SKM-1 (cell line): ENCODE results near the gene VEPH1.

Experiments
- DNase-seq: peaks from one replicate; lab custom pipeline; 2025; ENCODE audit not compliant: unreplicated experiment; lab: John Stamatoyannopoulos, UW

Gene VEPH1

DNA sequence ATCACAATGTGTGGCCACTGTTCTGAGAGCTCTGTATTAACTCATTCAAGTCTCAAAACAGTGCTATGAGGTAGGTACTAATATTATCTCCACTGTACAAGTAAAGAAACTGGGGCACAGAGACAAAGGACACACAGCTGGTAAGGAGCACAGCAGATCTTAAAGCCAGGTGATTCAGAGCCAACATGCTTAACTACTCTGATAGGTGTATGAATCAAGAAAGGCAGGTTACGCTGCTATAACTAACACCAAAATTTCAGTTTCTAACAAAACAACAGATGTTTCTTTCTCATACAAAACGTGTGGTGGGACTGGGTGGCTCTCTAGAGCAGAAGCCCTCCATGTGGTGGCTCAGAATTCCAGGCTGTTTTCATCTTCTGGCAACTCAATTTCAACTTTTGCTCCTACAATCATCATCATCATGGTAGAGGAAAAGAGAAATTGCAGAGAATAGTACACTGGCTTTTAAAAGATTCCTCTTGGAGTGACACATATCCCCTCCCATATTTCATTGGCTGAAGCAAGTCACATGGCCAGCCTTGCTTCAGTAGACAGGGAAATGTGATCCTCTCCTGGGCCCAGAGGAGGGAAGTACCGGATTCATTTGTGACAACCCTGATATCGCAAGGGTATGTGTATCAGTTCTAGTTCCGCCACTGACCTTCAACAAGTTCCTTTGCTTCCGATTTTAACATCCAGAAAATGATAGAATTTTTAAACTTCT lies 192.7 kb downstream of the VEPH1 start:
- no peak for DNase-seq

DNA sequence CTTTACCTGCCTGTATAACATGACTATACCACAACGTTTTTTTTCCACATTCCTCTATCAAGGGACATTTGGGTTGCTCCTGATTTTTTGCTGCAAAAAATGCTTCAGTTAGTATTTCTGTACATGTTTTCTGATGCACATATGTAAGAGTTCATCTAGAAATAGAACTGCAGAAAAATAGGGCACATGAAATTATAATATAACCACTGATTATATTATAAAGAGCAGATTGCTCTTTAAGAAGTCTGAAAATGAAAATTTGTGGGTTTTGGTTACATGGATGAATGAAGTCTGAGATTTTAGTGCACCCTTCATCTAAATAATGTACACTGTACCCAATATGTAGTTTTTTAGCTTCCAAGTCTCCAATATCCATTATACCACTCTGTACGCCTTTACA lies 196.7 kb downstream of the VEPH1 start:
- DNase-seq = no peak

DNA sequence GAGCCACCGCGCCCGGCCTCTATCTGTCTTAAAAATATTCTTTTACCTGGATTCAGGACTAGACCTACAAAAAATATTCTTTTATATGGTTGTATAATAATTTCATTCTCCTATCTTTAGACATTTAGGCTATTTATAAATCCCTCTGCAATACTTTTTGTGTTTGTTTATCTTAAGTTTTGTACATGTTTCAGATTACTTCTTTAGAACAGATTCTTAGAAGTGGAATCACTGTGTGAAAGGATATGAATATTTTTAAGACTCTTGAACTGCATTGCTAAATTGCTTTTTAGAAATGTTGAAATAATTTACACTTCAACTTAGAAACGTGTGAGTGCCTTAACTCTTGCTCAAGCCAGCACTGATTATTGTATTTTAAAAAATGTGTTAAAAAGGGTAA lies 197.8 kb downstream of the VEPH1 start:
- no peak for DNase-seq

DNA sequence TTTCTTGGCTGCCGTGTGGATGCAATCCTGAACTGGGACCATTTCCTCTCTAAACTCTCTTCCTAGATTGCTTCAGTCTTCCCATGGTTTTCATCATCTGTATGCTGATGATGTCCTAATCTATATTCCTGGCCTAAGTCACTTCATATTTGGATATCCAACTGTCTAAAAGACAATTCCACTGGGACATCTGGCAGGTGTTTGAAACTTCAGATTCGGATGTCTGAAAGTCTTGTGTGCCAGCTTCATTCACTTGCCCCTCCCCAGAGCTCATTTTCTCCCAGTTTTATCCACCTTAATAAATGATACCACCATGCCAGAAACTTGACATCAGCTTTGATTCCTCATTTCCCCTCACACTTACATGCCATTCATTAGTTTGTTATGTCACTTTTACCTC lies 201.5 kb downstream of the VEPH1 start:
- DNase-seq = no peak

DNA sequence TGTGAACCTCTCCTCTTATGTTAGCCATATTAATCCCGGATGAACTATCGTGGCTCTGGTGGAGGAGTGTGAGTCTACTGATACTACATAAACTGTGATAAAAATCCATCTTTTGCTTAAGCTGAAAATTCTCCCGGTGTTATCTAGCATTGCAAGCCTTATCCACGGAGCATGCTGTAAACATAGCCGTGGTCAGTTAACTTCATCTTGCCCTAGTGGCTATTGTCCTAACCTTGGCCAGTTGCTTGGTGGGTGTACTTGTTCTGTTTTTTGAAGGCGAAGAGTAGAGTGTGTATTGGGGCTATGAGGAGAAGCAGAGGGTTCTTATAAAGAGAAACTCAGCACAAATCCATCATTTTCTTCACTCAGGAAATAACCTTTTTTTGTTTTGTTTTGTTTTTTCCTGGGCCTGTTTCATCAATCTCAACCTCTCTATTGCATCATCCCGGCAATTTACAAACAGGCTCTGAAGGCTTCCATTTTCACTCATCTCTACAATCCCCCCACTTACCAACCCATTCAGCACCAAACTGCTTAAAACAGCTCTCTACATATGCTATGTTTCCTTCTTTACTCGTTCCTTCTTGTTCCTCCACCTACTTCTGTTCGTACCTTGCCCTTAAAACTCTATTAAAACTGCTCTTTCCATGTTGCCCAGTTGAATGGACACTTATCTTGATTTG lies 202.1 kb downstream of the VEPH1 start:
- no peak for DNase-seq

DNA sequence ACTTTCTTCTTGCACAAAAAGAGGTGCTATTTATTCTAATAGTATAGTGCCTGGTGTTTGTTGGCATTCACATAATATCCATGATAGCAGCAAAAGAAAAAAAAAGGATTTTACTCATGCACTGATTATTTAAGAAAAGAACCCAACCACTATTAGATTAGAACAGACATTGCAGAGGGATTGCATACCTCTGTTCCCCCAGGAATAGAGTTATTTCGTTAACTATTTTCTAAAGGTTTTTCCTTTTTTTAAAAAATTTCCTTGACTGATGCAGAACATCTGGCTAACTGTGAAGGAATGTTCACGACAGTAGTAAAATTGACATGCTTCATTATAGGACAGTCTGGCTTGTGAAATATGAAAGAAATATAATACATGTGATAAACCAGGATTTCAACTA lies 203.1 kb downstream of the VEPH1 start:
- DNase-seq = no peak

DNA sequence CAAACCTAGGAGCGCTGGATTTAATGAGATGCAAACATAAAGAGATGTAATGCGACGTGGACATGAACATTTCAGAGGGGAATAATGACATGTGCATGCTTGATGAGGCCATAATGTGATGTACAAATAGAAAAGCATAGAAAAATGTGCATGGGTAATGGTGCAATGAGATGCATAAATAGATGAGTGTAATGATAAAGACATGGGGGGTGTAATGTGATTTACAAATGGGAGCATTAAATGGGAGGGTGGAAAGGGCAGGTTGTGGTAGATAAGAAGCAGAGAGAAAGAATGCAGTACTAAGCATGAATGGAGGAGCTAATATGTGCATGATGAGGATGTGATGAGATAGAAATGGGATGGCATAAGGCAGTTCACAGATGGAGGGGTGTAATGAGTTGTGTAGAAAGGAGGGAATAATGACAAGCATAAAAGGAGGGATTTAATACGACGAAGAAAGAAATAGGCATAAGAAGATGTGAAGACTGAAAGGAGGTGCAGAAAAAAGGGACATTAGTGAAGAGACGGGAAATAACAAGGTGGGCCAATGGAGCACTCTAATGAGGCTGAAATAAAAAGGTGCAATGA lies 205.8 kb downstream of the VEPH1 start:
- no peak for DNase-seq

- no peak for DNase-seq
Measured at GRCh38 chr3:157294953-157295352, 208.3 kb downstream of the VEPH1 start.

GRCh38 chr3:157294491-157294890 lies 208.7 kb downstream of the VEPH1 start:
- DNase-seq = no peak

- no peak for DNase-seq
Measured at GRCh38 chr3:157290766-157291165, 212.4 kb downstream of the VEPH1 start.

DNA sequence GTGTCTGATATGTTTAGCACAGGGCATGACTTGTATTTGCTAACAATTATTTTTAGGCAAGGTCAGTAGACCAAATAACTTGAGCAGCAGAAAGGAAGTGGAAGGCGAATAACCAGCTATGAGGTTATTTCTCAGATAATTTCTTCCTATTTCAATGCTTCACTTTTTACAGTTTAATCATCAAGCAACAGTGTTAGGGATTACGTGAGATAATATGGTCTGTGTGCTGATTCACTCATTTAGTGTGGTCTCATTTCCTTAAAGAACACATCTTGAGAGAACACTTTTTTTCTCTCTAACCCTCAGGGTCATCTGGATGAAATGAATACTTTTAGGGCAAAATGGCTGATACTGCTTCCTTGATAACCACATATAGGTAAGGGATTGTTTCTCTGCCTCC lies 217.2 kb downstream of the VEPH1 start:
- DNase-seq = no peak

GRCh38 chr3:157285141-157285540 lies 218.1 kb downstream of the VEPH1 start:
- no peak for DNase-seq

GRCh38 chr3:157284688-157285087 lies 218.5 kb downstream of the VEPH1 start:
- DNase-seq = no peak

DNA sequence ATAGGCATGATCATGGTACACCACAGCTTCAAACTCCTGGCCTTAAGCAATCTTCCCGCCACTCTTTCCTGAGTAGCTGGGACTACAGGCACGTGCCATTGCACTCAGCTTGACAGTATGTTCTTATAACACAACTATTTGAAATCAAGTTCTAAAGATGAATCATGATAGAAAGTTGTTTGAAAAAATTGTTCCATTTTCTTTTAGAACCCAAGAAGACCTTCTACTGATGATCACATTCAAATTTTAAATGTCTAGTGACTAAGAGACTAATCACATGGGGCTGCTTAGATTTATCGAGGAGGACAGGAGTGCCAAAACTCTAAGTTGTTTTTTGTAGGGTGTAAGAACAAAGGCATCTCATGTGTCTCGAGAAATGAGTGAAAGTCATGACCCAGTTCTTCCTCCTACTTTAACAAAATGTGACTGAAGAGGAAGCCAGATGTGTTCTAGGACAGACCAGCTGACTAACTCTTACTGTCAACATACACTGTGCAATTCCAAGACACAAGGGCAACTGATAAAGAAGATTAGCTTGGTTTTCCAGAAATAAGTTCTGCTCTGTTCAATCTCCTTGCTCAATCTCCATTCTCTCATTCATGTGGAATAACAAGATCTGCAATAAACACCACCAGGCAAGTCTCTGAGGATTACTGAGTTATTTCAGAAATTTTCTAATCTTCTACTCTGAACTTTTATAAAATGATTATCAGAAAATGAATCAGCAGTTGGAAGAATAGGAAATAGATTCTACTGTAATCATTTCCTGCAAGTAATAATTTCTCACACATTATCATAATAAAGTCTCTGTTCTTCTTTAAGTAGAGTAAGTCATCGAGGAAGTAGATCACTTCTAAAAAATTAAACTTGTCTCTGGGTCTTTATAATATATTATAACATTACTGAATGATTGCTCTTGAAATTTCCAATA lies 220.7 kb downstream of the VEPH1 start:
- no peak for DNase-seq

- DNase-seq = no peak
Measured at GRCh38 chr3:157280786-157281185, 222.4 kb downstream of the VEPH1 start.

DNA sequence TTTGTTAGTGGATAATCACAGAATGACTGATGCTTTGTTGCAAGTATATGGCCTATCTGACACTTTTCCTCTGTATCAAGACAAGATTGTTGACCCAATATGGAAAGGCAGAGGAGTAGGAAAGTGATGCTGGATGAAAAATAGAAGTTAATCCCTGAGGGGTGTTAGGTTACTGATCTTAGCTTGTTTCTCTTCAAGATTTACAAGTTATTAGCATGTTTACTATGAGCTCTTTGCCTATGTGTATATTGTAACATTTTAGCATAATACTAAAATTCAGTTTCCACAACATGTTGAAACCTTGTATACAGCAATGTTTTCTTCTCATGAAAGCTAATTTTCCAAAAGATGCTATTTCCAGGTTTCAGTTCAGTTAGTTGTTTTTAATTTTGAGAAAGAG lies 222.9 kb downstream of the VEPH1 start:
- DNase-seq = no peak

DNA sequence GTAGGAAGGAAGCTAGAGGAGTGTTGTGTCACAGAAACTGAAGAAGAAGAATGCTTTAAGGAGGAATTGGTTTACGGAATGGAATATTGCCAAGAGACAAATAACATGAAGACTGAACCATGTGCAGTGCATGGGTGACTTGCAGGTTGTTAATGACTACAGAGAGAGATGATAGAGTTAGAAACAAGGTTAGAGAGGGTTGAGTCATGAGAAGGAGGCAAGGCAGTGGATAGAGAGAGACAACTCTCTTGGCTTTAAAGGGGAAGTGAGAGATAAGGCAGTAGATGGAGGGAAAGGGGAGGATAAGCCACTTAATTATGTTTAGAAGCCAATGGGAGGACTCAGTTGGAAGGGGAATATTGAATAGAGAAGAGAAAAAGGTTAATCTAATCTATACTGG lies 224.0 kb downstream of the VEPH1 start:
- no peak for DNase-seq

- DNase-seq = no peak
Measured at GRCh38 chr3:157276801-157277200, 226.4 kb downstream of the VEPH1 start.

GRCh38 chr3:157275832-157276231 lies 227.4 kb downstream of the VEPH1 start:
- no peak for DNase-seq

DNA sequence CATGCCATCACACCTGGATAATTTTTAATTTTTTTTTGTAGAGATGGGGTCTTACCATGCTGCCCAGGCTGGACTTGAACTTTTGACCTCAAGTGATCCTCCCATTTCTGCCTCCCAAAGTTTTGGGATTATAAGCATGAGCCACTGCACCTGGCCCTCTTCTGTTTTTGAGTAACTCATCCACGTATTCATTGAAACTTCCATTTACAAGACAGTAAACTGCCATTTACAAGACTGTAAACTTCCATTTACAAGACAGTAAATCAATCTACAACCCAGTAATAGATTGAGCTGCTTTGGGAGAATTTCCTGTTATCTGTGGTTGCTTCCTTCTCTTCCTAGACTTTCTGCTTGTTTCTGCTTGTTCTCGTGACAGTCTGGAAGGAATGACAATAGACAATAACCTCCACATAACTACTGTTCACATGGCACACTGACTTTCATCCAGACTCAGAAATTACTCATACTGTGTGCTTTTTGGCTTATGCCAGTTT lies 228.5 kb downstream of the VEPH1 start:
- DNase-seq = no peak

GRCh38 chr3:157271283-157271882 lies 231.8 kb downstream of the VEPH1 start:
- no peak for DNase-seq
